ENCODE results near the gene MRPL50. TPM values are rescaled to one million over a fixed set of nuclear protein-coding genes. Genes with fewer than 3 reads are reported as not detected.
A peak's percentile ranks its signal among the peaks of the same experiment; 100 is the strongest.
"Not testable (repeated sequence)": the region's sequence is repeated elsewhere in the genome, so short reads cannot be mapped to it uniquely, and the experiment has no call there.

Gene MRPL50
- total RNA-seq, 1 experiment from 2014 or later = 33.8 TPM

DNA sequence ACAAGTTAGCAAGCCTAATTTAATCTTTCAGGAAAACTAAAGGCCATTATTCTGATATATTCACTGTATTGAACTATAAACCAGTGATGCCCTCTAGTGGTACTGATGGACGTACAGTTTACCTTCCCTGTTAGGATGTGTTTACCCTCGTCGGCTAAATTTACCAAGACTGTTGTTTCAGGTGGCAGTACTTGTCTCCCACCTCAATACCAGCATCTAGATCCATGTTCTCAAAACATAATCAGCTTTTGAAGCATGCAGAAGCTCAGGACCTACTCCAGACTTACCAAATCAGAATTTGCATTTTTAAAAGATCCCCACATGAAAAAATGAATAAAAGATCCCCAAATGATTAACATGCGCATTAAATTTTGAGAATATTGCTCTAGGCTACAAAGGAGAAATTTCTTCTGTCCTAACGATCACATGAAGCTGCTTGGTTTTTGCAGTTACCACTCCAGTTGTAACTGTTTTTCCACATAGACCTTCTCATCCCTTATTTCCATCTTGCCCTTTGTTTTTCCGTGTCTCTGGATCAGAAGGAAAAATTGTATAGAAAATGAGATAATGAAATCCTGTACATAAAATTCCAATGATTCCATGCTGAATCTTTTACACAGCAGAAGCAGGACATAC is 10.4 kb downstream of the MRPL50 start:
- in situ Hi-C loops (cut with HindIII; ENCODE audit: low pct_unique_long_range_greater_than_20kb, low sequenced_read_pairs) = no loop called here
- DNase-seq (ENCODE audit: low read depth, low spot score) = peak; percentile 78

DNA sequence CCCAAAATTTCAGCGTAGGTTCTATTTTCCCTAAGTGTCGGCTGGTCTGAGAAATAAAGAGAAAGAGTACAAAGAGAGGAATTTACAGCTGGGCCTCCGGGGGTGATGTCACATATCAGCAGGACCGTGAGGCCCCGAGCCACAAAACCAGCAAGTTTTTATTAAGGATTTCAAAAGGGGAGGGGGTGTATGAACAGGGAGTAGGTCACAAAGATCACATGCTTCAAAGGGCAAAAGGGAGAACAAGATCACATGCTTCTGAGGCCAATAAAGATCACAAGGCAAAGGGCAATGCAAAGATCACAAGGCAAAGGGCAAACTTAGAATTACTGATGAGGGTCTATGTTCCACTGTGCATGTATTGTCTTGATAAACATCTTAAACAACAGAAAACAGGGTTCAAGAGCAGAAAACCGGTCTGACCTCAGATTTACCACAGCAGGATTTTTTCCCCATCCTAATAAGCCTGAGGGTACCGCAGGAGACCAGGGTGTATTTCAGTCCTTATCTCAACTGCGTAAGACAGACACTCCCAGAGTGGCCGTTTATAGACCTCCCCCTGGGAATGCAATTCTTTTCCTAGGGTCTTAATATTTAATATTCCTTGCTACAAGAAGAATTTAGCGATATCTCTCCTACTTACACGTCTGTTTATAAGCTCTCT is 13.4 kb downstream of the MRPL50 start, which contains the start of gene BAAT:
Gene BAAT, minus strand, starts transcription at position 134 of the 664 bp plus-strand sequence. CDS start 13,602 bp downstream, outside the sequence.
- DNase-seq (ENCODE audit: low read depth, low spot score); in situ Hi-C loops (cut with HindIII; ENCODE audit: low pct_unique_long_range_greater_than_20kb, low sequenced_read_pairs): not testable (repeated sequence)

DNA sequence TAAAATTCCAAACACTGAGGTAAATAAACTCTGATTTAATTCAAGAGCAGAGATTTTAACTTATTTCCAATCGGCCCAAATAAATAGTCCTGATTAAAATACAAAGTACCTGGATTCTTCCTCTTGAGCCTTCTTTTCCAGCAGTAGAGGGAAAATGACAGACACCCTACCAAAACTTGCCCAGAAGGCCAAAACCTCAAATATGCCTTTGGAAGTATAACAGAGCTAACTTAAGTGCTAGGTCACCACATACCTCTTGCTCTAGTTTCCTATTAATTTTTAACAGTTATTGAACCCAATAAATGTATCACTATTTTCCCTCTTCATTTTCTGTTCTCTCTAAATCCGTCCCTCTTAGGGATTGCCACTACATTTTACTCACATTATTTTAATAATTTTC is 15.1 kb downstream of the MRPL50 start:
- in situ Hi-C loops (cut with HindIII; ENCODE audit: low pct_unique_long_range_greater_than_20kb, low sequenced_read_pairs) = no loop called here

DNA sequence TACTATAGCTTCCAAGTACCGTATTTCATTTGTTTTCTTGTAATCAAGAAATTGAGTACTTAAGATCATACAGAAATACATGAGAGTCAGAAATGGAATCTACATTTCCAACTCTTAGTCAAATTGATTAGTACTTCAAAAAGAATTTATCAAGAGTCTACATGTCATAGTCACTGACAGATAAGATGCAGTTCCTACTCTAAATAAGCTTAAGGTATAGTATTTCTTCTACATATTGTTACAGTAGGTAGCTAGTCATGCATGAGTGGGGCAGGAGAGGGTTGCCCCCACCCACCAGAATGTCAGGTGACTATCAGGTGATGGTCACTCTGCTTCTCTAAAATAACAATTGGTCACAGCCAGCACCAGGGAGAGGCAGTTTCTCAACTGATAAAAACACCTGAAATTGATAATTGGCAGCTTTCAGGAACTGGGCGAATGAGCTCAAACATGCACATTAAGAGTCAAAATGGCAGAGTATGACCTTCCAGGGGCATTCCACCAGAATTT is 16.5 kb downstream of the MRPL50 start:
- in situ Hi-C loops (cut with HindIII; ENCODE audit: low pct_unique_long_range_greater_than_20kb, low sequenced_read_pairs) = no loop called here
- no peak for DNase-seq (ENCODE audit: low read depth, low spot score)

More for the DNA sequence above, 15.1 kb downstream of the MRPL50 start:
- DNase-seq (ENCODE audit: low read depth, low spot score) = no peak

DNA sequence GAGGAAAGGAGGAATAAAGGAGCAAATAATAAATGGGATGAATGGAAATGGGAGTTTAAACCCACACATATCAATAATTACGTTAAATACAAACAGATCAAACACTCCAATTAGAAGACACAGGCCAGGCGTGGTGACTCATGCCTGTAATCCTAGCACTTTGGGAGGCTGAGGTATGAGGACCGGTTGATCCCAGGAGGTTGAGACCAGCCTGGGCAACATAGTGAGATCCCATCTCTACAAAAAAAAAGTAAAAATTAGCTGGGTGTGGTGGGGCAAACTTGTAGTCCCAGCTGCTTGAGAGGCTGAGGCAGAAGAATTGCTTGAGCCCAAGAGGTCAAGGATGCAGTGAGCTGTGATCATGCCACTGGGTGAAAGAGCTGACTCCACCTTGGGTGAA is 17.3 kb downstream of the MRPL50 start:
- DNase-seq (ENCODE audit: low read depth, low spot score) = no peak
- in situ Hi-C loops (cut with HindIII; ENCODE audit: low pct_unique_long_range_greater_than_20kb, low sequenced_read_pairs) = no loop called here

DNA sequence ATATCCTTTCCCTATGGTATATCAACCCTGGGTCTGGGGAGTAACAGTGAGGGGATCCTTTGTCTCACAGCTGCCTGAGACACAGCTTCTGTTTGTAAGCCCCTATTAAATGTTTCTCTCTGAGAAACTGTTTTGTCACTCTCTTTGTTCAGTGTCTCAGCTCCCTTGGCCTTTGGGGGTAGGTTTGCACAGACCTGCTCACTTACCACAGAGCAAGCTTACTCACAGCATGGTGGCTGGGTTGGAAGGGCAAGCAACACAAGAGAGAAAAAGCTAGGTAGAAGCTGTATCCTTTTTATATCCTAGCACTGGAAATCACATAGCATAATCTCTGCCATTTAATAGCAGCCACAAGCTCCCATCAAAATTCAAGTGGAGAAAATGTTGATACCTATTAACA is 18.1 kb downstream of the MRPL50 start:
- no peak for DNase-seq (ENCODE audit: low read depth, low spot score)
- in situ Hi-C loops (cut with HindIII; ENCODE audit: low pct_unique_long_range_greater_than_20kb, low sequenced_read_pairs) = no loop called here

DNA sequence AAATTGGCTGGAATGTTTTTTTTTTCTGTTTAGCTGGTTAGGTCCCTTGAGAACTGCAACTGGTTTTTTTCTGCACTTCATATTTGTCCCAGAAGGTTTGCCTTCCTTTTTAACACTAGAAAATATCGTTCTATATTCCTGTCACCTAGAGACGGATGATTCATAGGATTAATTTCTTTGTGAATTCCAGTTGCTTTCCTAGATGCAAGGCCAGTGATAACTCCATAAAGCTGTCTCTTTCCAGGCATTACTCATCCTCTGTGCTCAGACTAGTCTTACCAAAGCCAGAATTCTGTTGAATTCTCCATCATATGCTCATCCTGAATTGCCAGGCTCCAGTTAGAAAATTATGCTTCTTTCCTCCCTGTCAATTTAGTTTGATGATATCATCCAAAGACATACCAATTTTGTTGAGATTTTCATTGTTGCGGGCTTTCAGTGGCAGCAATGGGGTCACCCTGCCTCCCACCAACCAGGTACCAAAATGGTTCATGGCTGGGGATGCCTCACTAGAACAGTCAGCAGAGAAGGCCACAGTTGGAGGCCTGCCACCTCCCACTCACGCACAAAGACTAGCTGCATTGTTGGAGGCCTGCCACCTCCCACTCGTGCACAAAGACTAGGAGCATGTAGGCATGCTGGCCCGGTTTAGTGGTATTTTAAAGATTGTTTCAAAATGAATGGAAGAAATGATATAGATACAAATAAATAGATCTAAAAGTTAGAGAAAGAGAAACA is 22.1 kb downstream of the MRPL50 start:
- in situ Hi-C loops (cut with HindIII; ENCODE audit: low pct_unique_long_range_greater_than_20kb, low sequenced_read_pairs) = no loop called here
- DNase-seq (ENCODE audit: low read depth, low spot score) = no peak

DNA sequence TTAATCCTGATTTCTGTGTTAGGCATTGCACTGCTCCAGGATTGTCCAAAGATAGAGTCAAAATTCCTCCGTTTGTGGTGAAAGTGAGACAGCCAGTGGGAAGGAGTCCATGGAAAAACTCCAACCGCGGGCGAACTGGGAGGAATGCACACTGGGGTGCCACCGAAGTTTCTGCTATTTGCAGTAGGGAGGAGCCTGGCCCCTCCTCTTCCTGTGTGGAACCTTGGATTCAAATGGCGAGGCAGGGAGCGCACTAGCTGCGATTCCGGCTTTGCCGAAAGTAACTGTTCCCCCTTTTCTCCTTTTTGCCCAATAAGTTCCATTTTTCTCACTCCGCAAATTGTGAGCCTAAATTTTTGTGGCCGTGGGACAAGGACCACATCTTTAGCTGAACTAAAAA is 22.9 kb downstream of the MRPL50 start:
- in situ Hi-C loops (cut with HindIII; ENCODE audit: low pct_unique_long_range_greater_than_20kb, low sequenced_read_pairs) = no loop called here
- no peak for DNase-seq (ENCODE audit: low read depth, low spot score)

DNA sequence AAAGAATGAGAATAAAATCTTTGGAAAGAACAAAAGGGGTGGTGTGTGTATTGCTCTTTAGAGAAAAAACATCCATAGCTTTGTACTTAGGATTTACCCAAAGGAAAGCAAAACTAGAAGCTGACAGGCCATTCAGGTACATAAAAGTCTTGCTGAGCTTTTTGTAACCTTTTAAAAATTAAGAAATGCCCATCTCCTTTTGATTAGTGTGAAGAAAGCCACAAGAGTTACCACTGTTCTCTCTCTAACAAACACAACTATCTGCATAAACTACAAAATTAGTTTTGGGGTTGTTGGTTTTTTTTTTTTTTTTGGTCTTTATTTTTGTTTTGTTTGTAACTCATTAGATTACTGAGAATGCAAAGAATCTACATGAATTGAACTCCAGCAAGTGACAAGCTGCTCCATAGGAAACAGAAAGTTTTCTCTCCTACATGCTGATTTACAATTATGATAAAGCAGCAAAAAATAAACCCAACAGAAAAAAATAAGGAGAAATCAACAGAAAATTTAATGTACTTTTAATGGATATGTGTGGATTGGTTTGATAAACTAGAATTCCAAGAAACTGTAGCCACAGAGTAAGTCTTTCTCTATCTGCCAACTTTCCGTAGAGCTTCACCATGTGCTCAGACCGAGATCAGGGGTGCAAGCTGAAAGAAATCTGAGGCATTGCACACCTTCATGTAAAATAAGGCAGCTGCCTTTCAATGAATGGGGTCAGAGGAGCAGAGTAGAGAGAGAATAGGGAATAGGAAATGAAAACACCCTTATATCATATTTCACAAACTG is 25.9 kb downstream of the MRPL50 start:
- in situ Hi-C loops (cut with HindIII; ENCODE audit: low pct_unique_long_range_greater_than_20kb, low sequenced_read_pairs) = no loop called here
- no peak for DNase-seq (ENCODE audit: low read depth, low spot score)

DNA sequence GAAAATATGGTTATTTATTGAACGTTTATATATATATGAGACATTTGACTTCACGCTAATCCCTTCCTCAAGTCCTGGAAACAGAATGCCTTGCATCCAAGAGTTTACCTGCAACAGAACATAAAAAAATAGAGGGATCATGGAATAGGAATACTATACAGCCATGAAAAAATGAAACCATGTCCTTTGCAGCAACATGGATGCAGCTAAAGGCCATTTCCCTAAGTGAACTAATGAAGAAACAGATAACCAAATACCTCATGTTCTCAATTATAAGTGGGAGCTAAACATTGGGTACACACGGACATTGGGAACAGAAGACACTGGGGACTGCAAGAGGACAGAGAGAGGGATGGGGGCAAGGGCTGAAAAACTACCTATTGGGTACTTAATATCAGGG is 26.6 kb downstream of the MRPL50 start:
- in situ Hi-C loops (cut with HindIII; ENCODE audit: low pct_unique_long_range_greater_than_20kb, low sequenced_read_pairs) = no loop called here
- DNase-seq (ENCODE audit: low read depth, low spot score) = no peak

DNA sequence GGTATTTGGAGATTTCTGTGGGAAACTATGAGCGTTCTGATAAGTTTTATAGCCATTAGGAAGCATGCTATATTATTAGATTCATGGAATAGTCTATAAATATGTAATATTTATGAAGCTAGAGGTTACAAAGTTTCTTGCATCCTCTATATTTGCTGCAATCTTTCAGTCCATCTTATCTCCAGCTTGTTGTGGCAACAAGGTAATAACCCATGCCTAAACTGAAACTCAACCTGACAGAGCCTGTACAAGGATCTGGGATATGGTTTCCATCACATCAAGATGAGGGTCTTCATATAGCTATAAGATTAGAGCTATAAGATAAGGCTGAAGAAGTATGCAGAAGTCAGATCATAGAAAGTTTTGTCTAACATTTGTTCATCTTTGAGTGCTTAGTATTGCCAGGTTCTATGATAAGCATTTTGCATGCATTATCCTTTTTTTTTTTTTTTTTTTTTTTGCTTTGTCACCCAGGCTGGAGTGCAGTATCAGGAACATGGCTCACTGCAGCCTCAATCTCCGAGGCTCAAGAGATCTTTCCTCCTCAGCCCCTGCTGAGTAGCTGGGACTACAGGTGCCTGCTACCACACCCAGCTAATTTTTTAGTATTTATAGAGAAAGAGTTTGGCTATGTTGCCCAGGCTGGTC is 28.4 kb downstream of the MRPL50 start:
- no peak for DNase-seq (ENCODE audit: low read depth, low spot score)
- in situ Hi-C loops (cut with HindIII; ENCODE audit: low pct_unique_long_range_greater_than_20kb, low sequenced_read_pairs) = no loop called here

DNA sequence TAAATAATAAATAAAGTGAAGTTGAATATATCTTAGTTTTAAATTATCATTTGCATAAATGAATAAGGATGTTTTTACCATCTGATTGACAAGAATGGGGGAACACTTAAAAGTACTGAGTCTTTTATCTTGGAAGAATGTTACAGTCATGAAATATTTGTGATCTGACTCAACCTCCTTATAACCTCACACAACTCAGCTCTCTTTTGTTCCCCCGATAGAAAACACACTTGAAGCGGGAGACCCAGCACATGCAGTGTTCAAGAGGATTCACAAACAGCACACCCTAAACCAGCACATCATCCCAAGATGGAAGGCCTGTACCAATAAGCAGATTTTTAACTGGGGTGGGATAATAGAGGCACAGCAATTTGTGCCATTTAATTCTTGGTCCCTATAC is 29.1 kb downstream of the MRPL50 start:
- DNase-seq (ENCODE audit: low read depth, low spot score) = no peak
- in situ Hi-C loops (cut with HindIII; ENCODE audit: low pct_unique_long_range_greater_than_20kb, low sequenced_read_pairs) = no loop called here

DNA sequence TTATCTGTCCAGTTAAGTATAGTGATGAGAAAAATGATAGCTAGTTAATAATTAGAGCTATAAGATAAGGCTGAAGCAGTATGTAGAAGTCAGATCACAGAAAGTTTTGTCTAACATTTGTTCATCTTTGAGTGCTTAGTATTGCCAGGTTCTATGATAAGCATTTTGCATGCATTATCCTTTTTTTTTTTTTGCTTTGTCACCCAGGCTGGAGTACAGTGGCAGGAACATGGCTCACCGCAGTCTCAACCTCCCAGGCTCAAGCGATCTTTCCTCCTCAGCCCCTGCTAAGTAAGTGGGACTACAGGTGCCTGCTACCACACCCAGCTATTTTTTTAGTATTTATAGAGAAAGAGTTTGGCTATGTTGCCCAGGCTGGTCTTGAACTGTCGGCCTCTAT is 31.1 kb downstream of the MRPL50 start:
- in situ Hi-C loops (cut with HindIII; ENCODE audit: low pct_unique_long_range_greater_than_20kb, low sequenced_read_pairs) = no loop called here
- no peak for DNase-seq (ENCODE audit: low read depth, low spot score)

DNA sequence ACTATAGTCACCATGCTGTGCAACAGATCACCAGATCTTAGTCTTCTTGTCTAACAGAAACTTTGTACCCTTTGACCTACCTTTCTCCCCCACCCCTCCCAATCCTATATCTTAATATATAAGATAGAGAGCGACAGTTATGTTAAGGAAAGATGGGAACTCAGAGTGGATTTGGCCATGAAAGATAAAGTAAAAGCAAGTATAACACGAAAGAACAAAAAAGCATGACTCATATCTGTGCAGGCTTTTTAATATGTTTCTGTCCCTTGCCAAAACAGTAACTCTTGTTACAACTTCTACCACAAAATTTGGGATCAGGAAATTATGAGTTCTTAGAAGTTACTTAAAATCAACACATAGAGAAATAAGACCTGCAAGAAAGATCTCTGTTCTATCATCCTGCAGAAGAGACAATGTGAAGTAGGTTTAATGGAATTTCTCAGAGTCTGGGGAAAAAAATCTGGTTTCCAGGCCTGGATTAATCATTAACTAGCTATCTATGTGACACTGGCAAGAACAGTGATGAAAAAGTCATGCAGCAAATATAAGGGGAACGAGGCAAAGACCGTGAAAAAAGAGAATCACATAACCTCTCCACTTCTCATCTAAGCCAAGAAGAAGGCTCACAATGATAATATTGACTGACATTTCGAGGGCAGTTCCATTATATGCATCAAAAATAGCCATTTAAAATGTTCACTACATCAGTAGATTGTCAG is 32.2 kb downstream of the MRPL50 start:
- no peak for DNase-seq (ENCODE audit: low read depth, low spot score)
- in situ Hi-C loops (cut with HindIII; ENCODE audit: low pct_unique_long_range_greater_than_20kb, low sequenced_read_pairs) = no loop called here

DNA sequence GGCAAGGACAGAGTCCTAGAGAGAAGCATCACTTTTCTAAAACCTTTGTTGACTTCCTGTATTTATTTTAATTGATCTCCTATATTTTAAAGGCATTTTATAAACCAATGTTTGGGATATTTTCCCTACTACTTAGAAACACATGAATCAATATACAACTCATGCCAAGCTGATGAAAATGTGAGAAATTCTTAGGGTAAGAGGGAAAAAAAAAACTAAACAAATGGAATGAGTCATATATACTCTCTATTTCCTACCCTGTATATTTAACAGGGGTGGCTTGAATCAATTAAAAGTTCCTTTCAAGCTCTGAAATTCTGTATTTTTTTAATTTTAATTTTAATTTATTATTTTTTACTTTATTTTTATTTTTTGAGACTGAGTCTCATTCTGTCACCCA is 33.2 kb downstream of the MRPL50 start:
- no peak for DNase-seq (ENCODE audit: low read depth, low spot score)
- in situ Hi-C loops (cut with HindIII; ENCODE audit: low pct_unique_long_range_greater_than_20kb, low sequenced_read_pairs) = no loop called here

DNA sequence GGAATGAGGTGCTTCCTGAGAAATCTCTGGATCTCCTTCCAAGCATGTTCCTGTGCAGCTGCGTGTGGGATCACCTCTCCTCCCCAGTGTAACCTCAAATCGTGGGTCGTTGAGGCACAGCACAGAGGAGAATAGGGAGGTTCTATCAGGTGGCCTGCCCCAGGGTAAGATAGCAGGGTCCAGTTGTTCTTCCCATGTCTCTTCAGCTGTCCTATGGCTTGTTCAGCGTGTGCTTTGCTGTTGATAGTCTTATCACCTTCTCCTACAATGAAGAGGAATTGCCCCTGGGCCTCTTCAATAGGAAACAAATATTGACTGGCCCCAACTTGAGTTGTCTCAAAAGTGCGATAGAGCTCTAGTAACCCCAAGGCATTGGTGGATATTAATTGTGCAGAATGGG is 36.0 kb downstream of the MRPL50 start:
- in situ Hi-C loops (cut with HindIII; ENCODE audit: low pct_unique_long_range_greater_than_20kb, low sequenced_read_pairs) = no loop called here
- no peak for DNase-seq (ENCODE audit: low read depth, low spot score)

DNA sequence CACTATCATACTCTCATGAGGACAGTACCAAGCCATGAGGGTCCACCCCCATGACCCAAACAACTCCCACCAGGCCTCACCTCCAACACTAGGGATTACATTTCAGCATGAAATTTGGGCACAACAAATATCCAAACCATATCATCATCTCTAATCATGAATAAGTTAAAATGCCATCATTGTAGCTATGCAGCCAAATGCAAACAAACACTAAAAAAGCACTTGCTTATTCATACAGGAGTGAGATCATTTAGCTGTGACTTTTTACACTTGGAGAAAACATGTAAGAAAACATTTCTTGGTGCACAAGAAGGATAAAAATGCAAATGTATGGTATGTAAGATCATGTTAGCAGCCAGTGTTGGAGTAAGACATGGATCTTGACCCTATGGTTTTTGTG is 37.8 kb downstream of the MRPL50 start:
- in situ Hi-C loops (cut with HindIII; ENCODE audit: low pct_unique_long_range_greater_than_20kb, low sequenced_read_pairs) = no loop called here

More for the DNA sequence above, 37.8 kb downstream of the MRPL50 start:
- DNase-seq (ENCODE audit: low read depth, low spot score) = no peak

All from SK-MEL-5 (cell line).